ENCODE data around the gene CFAP99. TPM values are rescaled to one million over a fixed set of nuclear protein-coding genes. Genes with fewer than 3 reads are reported as not detected.
A peak's percentile ranks its signal among the peaks of the same experiment; 100 is the strongest.

Gene CFAP99
- total and polyA plus RNA-seq, 9 of the 15 experiments (the other 6 are each of a cell fraction or from before 2014, with no cell fraction given) = 0.07 to 0.18 (median 0.09) TPM; not detected in 6

DNA sequence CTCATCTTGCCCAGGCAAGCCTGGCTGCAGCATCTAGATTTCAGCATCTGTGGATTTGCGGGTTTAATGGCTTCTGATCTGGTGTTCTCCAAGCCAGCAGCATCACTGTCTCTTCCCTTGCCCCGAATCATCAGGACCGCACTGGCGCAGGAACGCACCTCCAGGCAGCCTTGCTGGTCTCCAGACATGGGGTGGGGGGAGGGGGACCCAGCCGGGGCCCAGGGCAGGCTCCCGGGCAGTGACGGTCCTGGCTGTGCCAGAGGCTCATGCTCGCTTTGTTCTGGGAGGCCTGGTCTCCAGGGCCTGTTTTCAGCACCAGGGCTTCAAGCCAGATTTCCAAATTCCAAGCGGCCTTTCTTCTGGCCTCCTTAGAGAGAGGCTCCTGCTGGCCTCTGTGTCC is 4.9 kb downstream of the CFAP99 start:
- CTCF ChIA-PET (ENCODE audit: low intra/inter-chr PET ratio) = no interaction called here
- FAIRE-seq (no peak), ATAC-seq (no peak), DNase-seq (ENCODE audit: extremely low read depth in 1 of 4, low spot score in 3 of 4) (no peak)
- H3K27me3 ChIP-seq (ENCODE audit: control insufficient read depth in 2 of 2, insufficient read depth in 2 of 2, low read length in 2 of 2) = no peaks in the 10 kb centered on the region; a peak in 1 of 5 replicates
- intact Hi-C loops (cut with micrococcal nuclease) (no loop called here), in situ Hi-C loops (cut with MboI) (no loop called here)
- no peak overlapping the region for H2AFZ ChIP-seq (ENCODE audit: low read depth, low read length)
- no peaks in the 10 kb centered on the region for H3K36me3 ChIP-seq (ENCODE audit: control insufficient read depth, insufficient read depth, low read length)
- no peaks in the 10 kb centered on the region for H3K79me2 ChIP-seq (ENCODE audit: control insufficient read depth, insufficient read depth, low read length)
- no peaks in the 10 kb centered on the region for H4K20me1 ChIP-seq (replicated peaks; ENCODE audit: control insufficient read depth, insufficient read depth, low read length)
- H3K4me2 ChIP-seq (ENCODE audit: insufficient read depth, low read length) = no peak overlapping the region
- no peak overlapping the region for H3K4me3 ChIP-seq
- no peak overlapping the region for H3K27ac ChIP-seq (ENCODE audit: extremely low read depth, low read depth, low read length)
- H3K4me1 ChIP-seq (replicated peaks in 1 of 2; ENCODE audit: control insufficient read depth in 2 of 2, insufficient read depth in 2 of 2, low read length in 2 of 2) = peaks cover 13 to 56% of the 10 kb centered on the region in 2 experiments
- no peaks in the 10 kb centered on the region for H3K9me3 ChIP-seq (replicated peaks; ENCODE audit: control insufficient read depth, insufficient read depth, low read depth, low read length)
- BruUV-seq (replicated peaks) = no TSS peak
- POLR2A ChIA-PET = no interaction called here
- H3K9ac ChIP-seq (ENCODE audit: insufficient read depth in 1 of 2, low read depth in 2 of 2, low read length in 2 of 2) = peak overlapping the region in 1 of 2 experiments; percentile 50; a peak in 1 of 4 replicates
- no peaks in the 10 kb centered on the region for H3K9me1 ChIP-seq (ENCODE audit: control insufficient read depth, insufficient read depth, low read length)
- WGBS (ENCODE audit: insufficient coverage, low coverage, missing lambda C conversion rate) = 84% methylated on average over 5 of the region's 10 CpGs
- TF ChIP-seq MCM7 (IDR thresholded peaks at IDR 0.05) = no peak
- no peak for TF ChIP-seq ATF1 (CRISPR knock-in tag; IDR thresholded peaks at IDR 0.05)
- no peak for TF ChIP-seq ATF1 (tag; IDR thresholded peaks at IDR 0.05)
- TF ChIP-seq, protein P1, sequence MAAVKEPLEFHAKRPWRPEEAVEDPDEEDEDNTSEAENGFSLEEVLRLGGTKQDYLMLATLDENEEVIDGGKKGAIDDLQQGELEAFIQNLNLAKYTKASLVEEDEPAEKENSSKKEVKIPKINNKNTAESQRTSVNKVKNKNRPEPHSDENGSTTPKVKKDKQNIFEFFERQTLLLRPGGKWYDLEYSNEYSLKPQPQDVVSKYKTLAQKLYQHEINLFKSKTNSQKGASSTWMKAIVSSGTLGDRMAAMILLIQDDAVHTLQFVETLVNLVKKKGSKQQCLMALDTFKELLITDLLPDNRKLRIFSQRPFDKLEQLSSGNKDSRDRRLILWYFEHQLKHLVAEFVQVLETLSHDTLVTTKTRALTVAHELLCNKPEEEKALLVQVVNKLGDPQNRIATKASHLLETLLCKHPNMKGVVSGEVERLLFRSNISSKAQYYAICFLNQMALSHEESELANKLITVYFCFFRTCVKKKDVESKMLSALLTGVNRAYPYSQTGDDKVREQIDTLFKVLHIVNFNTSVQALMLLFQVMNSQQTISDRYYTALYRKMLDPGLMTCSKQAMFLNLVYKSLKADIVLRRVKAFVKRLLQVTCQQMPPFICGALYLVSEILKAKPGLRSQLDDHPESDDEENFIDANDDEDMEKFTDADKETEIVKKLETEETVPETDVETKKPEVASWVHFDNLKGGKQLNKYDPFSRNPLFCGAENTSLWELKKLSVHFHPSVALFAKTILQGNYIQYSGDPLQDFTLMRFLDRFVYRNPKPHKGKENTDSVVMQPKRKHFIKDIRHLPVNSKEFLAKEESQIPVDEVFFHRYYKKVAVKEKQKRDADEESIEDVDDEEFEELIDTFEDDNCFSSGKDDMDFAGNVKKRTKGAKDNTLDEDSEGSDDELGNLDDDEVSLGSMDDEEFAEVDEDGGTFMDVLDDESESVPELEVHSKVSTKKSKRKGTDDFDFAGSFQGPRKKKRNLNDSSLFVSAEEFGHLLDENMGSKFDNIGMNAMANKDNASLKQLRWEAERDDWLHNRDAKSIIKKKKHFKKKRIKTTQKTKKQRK (IDR thresholded peaks at IDR 0.05; ENCODE audit: borderline replicate concordance, low read depth, low read length) = no peak
- TF ChIP-seq PHB2 (IDR thresholded peaks at IDR 0.05; ENCODE audit: low read depth) = no peak
- TF ChIP-seq STAT5B (CRISPR knock-in tag; IDR thresholded peaks at IDR 0.05) = no peak
- TF ChIP-seq, protein P2, sequence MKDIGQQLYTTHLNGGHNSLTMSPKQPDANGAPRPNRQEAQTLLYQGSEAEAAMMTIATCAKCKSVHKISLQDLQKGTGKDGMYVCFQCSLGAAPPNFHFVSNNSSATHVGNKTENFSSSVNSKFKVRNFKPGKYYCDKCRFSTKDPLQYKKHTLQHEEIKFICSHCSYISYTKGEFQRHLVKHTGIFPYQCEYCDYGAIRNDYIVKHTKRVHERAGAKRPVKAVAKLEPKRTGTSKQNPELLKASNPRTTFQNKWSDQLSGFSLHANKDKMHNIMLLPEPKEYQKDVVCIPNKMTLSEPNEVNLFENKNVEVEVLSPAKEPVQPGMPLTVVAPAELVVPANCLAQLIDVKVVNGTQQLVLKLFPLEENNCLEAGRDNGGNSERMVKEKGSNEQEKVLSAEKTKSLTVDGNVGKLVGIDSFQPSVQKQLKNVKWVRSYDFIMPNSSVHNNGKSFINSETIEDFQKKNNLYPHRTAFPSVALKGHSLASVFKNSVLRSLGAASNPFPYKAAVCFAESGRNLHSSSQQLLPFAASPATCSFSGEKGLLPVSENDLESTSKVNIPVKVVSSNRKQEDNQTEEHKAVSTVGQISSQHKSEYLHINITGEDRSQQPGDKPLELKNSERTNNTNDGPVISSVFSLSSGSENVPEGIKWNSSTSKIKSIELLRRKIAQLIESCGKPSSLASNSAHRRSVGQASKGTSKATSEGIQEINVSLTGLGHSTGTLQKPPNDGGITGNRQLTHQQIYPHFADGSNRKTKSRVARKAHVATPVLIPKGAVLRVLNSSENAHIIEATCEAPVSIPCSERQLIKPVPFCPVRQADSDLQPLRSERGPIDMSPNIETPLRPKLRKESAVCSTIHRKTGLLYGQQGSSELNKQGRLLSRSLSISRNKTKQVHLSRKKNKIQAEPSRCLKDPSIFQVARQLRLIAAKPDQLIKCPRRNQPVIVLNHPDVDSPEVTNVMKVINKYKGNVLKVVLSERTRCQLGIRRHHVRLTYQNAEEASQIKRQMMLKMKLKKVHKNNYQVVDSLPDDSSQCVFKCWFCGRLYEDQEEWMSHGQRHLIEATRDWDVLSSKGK (CRISPR knock-in tag; IDR thresholded peaks at IDR 0.05) = no peak
- no peak for TF ChIP-seq BCL6 (CRISPR knock-in tag; IDR thresholded peaks at IDR 0.05)
- TF ChIP-seq, protein P3, sequence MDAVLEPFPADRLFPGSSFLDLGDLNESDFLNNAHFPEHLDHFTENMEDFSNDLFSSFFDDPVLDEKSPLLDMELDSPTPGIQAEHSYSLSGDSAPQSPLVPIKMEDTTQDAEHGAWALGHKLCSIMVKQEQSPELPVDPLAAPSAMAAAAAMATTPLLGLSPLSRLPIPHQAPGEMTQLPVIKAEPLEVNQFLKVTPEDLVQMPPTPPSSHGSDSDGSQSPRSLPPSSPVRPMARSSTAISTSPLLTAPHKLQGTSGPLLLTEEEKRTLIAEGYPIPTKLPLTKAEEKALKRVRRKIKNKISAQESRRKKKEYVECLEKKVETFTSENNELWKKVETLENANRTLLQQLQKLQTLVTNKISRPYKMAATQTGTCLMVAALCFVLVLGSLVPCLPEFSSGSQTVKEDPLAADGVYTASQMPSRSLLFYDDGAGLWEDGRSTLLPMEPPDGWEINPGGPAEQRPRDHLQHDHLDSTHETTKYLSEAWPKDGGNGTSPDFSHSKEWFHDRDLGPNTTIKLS (IDR thresholded peaks at IDR 0.05; ENCODE audit: borderline replicate concordance, low read depth) = no peak
- TF ChIP-seq NCOA6 (IDR thresholded peaks at IDR 0.05) = no peak

Data from K562 (cell line).